PFSK-1 (cell line): Measurements from ENCODE around the gene XYLT1.

Experiments
- FOXP2 ChIP-seq: optimal IDR thresholded peaks from 2 replicates; pipeline ENCODE3; 2011; ENCODE audit warnings: borderline replicate concordance, control low read depth, inconsistent platforms; ENCODE audit not compliant: insufficient read depth; ENCODE audit errors: extremely low read length, extremely low read depth
- POLR2AphosphoS5 ChIP-seq: IDR thresholded peaks from 2 replicates; pipeline ENCODE4 v1.6.1; 2012; ENCODE audit warnings: low read depth, mild to moderate bottlenecking, control low read depth, low read length, moderate library complexity
- REST ChIP-seq, 2 experiments: IDR thresholded peaks; 2 replicates each; pipeline versions ENCODE4 v1.6.1 to v1.8.0; 2011 to 2012; ENCODE audit warnings: low read depth in 2 of 2, low read length in 2 of 2, control low read depth in 1 of 2, inconsistent platforms in 1 of 2, mild to moderate bottlenecking in 1 of 2, moderate library complexity in 1 of 2; ENCODE audit not compliant: insufficient read depth in 1 of 2
- SIN3A ChIP-seq: IDR thresholded peaks from 2 replicates; pipeline ENCODE4 v1.6.1; 2012; ENCODE audit warnings: mild to moderate bottlenecking, low read length, moderate library complexity, borderline replicate concordance; ENCODE audit not compliant: insufficient read depth
- TAF1 ChIP-seq: IDR thresholded peaks from 2 replicates; pipeline ENCODE4 v1.6.1; 2012; ENCODE audit warnings: low read length, control low read depth, borderline replicate concordance; ENCODE audit not compliant: insufficient read depth

- TF ChIP-seq POLR2AphosphoS5 (no peak), TAF1 (no peak), FOXP2 (no peak), REST (IDR thresholded peaks at IDR 0.05; ENCODE audit: insufficient read depth in 1 of 2, low read depth in 2 of 2, low read length in 2 of 2) (no peak), SIN3A (no peak)
Observed at GRCh38 chr16:17367923-17368322, 102.8 kb downstream of the XYLT1 start.
